ENCODE measurements around the gene IDI2. TPM values are rescaled to one million over a fixed set of nuclear protein-coding genes. Genes with fewer than 3 reads are reported as not detected.
A peak's percentile ranks its signal among the peaks of the same experiment; 100 is the strongest.

IDI2 gene
- total RNA-seq, 4 donors from 2014 or later = not detected

DNA sequence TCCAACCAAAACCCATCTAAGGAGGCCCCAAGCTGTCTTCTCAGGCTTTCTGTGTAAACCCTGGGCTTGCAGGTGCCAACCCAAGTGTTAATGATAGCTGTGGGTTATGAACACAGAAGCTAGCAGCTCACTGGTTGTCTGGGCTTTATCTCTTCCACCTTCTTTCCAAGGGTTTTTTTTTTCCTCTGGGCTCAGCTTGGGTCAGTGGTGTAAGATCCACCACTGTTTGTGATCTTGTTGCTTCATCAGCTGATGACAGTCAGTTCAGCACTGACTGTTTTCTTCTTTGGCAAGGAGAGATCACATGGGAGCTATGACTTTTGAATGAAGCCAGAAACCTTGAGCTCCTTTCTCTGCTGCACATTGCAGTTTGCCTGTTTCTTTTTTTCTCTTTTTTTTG lies 32.8 kb downstream of the IDI2 start:
- no peaks in the 10 kb centered on the region for H3K9me3 ChIP-seq
- TF ChIP-seq POLR2AphosphoS5 (IDR thresholded peaks at IDR 0.05) = no peak
- no peak for TF ChIP-seq EP300 (IDR thresholded peaks at IDR 0.05)
- no peak for TF ChIP-seq POLR2A (IDR thresholded peaks at IDR 0.05)
- no peak for TF ChIP-seq CTCF (IDR thresholded peaks at IDR 0.05)
- H3K27ac ChIP-seq = no peak overlapping the region
- H3K27me3 ChIP-seq = no peaks in the 10 kb centered on the region
- H3K4me1 ChIP-seq = peaks cover 0 to 25% (median 10%) of the 10 kb centered on the region in 3 donors
- ATAC-seq = no peak
- H3K4me3 ChIP-seq = no peak overlapping the region
- peaks cover 0 to 58% of the 10 kb centered on the region in 2 donors for H3K36me3 ChIP-seq

DNA sequence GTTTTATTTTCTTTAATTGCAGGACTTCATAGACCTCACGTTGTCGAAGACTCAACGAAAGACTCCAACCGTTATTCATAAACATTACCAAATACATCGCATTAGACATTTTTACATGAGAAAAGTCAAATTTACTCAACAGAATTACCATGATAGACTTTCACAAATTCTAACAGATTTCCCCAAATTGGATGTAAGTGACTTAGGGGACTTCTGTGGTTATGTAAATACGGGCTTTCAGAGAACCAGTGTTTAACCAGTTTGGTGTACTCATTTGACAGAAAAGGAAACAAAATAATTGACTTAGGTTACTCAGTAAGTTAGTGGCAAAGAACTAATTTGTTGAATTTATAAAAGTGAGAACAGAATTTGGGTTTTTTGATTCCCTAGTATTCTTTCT lies 33.2 kb downstream of the IDI2 start:
- peaks cover 0 to 29% (median 10%) of the 10 kb centered on the region in 3 donors for H3K4me1 ChIP-seq
- no peak overlapping the region for H3K4me3 ChIP-seq
- H3K27me3 ChIP-seq = no peaks in the 10 kb centered on the region
- WGBS, 2 donors (ENCODE audit: low coverage in 1 of 2) = 92 to 93% methylated on average over 6 of the region's 6 CpGs
- no peak overlapping the region for H3K27ac ChIP-seq
- ATAC-seq = no peak
- TF ChIP-seq EP300 (IDR thresholded peaks at IDR 0.05) = no peak
- no peak for TF ChIP-seq POLR2A (IDR thresholded peaks at IDR 0.05)
- TF ChIP-seq POLR2AphosphoS5 (IDR thresholded peaks at IDR 0.05) = no peak
- no peak for TF ChIP-seq CTCF (IDR thresholded peaks at IDR 0.05)
- no peaks in the 10 kb centered on the region for H3K9me3 ChIP-seq
- H3K36me3 ChIP-seq = peaks cover 0 to 54% of the 10 kb centered on the region in 2 donors

- H3K4me3 ChIP-seq = no peak overlapping the region
- no peak overlapping the region for H3K27ac ChIP-seq
- no peak for ATAC-seq
- H3K36me3 ChIP-seq = peaks cover 0 to 38% of the 10 kb centered on the region in 2 donors
- H3K4me1 ChIP-seq = peaks cover 0 to 35% (median 16%) of the 10 kb centered on the region in 3 donors
- WGBS, 2 donors (ENCODE audit: low coverage in 1 of 2) = 88 to 90% methylated on average over 3 to 6 of the region's 6 CpGs
- TF ChIP-seq POLR2A (IDR thresholded peaks at IDR 0.05) (no peak), EP300 (IDR thresholded peaks at IDR 0.05) (no peak), POLR2AphosphoS5 (IDR thresholded peaks at IDR 0.05) (no peak), CTCF (IDR thresholded peaks at IDR 0.05) (no peak)
- H3K9me3 ChIP-seq = no peaks in the 10 kb centered on the region
- H3K27me3 ChIP-seq = no peaks in the 10 kb centered on the region
These were observed 34.9 kb downstream of the IDI2 start for GRCh38 chr10:990808-991207.

DNA sequence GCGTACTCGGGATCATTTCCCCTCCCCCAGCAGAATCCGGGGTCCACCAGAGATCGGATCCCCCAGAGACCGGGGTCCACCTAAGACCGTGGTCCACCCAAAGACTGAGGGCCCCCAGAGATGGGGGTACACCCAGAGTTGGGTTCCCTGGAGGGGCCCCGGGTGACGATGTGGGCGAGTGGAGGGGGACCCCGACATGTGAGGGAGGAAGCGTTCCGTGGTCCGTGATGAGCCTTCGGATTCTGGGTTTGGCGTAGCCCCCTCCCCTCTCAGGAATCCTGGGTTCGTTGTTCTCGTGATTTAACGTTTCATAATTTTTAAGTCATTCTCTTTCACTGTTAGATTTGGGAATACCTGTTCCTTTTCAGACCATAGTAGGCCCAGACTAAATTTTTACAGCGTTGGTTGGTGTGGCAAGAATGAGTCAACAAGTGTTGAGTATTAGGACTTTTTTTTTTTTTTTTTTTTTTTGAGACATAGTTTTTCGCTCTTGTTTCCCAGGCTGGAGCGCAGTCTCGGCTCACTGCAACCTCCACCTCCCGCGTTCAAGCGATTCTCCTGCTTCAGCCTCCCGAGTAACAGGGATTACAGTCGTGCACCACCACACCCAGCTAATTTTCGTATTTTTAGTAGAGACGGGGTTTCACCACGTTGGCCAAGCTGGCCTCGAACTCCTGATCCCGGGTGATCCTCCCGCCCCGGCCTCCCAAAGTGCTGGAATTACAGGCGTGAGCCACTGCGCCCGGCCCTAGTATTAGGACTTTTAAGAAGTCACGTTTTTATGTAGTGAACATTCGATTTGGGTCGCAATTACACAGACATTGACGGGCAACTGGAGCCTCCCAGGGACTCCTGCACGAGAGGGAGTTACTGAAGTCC lies 36.8 kb downstream of the IDI2 start:
- H3K4me1 ChIP-seq = peaks cover 0 to 35% (median 16%) of the 10 kb centered on the region in 3 donors
- no peaks in the 10 kb centered on the region for H3K9me3 ChIP-seq
- ATAC-seq = no peak
- TF ChIP-seq POLR2AphosphoS5 (IDR thresholded peaks at IDR 0.05) (no peak), POLR2A (IDR thresholded peaks at IDR 0.05) (no peak), CTCF (IDR thresholded peaks at IDR 0.05) (no peak), EP300 (IDR thresholded peaks at IDR 0.05) (no peak)
- H3K36me3 ChIP-seq = peaks cover 0 to 19% of the 10 kb centered on the region in 2 donors
- peak overlapping the region; percentile 68 to 96 (median 96) for H3K27ac ChIP-seq
- 32 to 35% methylated on average over 15 to 21 of the region's 42 CpGs for WGBS, 2 donors (ENCODE audit: low coverage in 1 of 2)
- no peaks in the 10 kb centered on the region for H3K27me3 ChIP-seq
- H3K4me3 ChIP-seq = peak overlapping the region; percentile 91 to 93

Measured in gastroesophageal sphincter (tissue), 4 donors.